Measurements from ENCODE around the gene XPNPEP1.

The XPNPEP1 gene

DNA sequence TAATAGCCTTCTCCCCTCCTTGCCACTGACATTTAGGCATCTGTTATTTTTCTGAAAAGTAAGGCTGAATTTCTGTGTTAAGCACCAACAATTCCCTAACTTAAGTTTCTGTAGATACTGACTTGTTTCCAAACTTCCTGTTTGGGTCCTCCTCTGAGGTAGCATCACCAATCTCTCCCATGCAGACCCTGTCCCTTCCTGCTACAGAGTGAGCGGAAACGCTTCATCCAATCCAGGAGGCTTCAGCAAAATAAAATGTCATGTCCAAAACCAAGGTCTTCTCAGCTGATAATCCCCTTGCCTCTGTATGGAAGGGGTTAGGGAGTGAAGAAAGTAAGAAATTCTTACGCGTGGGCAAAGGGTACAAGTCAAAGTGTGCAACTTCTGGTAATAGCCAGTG is 29.9 kb downstream of the XPNPEP1 start:
- DNase-seq (ENCODE audit: low read depth in 3 of 3) = no peak

GRCh38 chr10:109892931-109893330 is 30.4 kb downstream of the XPNPEP1 start:
- no peak for DNase-seq (ENCODE audit: low read depth in 3 of 3)

GRCh38 chr10:109892117-109892516 is 31.2 kb downstream of the XPNPEP1 start:
- DNase-seq (ENCODE audit: low read depth in 3 of 3) = no peak

DNA sequence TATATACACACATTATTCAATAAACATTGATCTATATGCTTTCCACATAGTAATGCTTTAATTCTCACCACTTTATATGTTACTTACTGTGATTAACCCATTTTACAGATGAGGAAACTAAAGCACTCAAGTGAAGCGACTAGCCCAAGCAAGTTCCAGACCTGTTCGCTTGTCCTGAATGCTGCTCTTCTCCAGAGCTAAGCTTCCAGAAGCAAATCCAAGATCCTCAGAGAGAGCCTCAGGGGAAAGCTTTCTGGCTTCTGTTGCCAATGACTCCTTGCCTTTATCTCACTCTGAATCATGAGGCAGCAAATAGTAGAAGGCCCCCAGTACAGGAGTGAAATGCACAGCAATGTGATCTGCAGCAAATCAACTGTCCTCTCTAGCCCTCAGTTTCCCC is 32.2 kb downstream of the XPNPEP1 start:
- DNase-seq (ENCODE audit: low read depth in 3 of 3) = no peak

GRCh38 chr10:109889867-109890266 is 33.4 kb downstream of the XPNPEP1 start:
- no peak for DNase-seq (ENCODE audit: low read depth in 3 of 3)

DNA sequence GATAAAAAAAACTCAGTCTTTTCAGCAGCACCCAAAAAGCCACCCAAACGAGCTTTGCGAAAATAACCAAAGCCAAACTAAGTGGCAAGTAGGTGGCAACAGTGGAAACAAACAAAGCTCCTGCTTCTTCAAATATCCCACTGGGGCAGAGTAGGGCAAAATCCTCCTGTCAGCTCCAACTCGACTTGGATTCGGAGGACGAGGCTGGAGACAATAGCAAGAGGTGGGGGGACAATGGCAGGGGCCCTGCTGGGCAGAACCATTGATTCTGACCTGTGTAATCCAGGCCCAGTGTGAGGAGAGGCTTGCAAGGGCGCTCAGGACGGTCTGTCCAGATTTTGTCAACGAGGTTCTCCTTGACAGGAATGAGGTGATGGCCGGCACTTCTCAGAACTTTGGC is 35.5 kb downstream of the XPNPEP1 start:
- no peak for DNase-seq (ENCODE audit: low read depth in 3 of 3)

DNA sequence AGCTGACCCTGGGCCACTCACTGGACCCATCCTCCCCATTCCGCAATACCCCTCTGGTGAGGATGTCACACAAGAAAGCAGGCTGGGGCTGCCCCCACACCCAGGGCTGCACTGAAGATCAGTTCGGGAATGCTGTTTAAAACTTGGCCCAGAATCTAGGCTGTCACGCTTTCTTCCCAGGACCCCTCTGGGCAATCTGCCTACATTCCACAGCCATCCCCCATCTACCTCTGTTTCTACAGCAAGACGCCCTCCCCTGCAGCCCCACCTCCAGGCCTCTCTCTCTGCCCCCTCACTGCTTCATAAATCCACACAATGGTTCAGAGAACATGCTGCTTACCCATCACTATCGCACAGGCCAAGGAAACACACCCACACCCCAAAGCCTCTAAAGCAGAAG is 36.1 kb downstream of the XPNPEP1 start:
- no peak for DNase-seq (ENCODE audit: low read depth in 3 of 3)

DNA sequence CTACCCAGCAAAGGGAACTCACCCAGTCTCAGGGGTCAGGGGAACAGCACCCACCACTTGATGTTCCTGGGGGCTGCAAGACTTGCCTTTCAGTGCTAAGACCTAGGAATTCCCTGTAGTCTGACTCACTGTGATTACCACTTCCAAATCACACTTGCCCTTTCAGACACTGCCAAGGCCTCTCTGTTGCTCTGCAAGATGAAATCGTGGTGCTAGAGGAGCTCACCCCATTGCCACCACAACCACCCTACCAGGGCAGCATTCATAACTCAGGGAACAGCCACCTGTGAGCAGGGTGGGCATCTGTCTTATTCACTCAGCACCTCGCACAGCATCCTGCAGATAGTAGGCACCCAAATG is 36.5 kb downstream of the XPNPEP1 start:
- DNase-seq (ENCODE audit: low read depth in 3 of 3) = no peak

GRCh38 chr10:109886037-109886780 is 37.1 kb downstream of the XPNPEP1 start:
- no peak for DNase-seq (ENCODE audit: low read depth in 3 of 3)

DNA sequence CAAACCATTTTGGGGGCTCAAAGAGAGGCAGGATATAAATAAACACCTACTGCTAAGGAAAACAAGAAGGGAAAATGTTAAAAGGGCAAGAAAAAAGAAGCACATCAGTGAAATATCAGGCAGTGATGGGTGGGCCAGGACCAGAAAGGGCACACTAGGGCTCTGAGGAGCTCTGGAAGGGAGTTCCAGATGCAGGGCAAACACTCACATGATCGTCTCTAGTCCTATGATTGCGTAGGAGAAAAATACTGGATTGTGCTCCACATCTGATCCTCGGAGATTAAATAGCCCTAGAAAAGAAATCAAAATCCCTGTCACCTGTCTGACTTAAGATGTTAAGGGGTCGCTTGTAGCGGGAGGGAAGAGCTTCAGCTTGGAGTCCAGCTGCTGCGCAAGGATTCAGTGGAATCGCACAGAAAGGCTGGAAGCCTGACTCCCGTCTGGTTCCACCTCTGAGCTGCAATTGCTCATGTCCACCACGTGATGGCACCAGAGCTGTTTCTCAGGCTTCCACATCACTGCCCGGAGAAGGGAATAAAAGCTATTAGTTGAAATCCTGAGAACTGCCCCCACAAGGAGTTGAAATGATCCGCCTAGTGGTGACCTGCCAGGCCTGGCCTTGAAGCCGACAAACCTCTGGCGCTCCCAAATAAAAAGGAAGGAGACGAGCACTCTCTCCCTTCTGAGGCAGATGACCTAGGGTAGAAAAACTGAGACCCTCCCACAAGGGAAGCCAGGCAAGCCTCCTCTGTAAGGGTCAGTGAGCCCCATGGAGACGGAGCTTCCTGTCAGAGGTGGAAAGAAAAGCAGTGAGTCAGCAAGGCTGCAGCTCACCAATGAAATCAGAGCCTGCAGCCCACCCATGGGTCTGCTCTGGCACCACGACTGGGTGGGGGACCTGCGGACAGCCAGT is 39.2 kb downstream of the XPNPEP1 start:
- DNase-seq (ENCODE audit: low read depth in 3 of 3) = peak; percentile 22 to 51 (median 46)

GRCh38 chr10:109882251-109883057 is 40.9 kb downstream of the XPNPEP1 start:
- DNase-seq (ENCODE audit: low read depth in 3 of 3) = no peak

DNA sequence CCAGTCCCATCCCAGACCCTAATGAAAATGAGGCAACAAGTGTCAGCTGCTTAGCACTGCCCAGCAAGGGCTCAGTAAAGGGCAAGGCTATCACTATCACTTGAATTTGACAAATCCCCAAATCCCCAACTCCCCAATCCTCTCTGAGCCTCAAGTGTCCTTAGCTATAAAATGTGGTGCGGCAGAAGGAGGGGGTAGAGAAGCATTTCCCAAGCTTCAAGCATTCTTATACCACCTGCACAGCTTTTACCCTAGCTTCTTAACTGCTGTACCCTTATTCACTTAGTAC is 41.6 kb downstream of the XPNPEP1 start:
- no peak for DNase-seq (ENCODE audit: low read depth in 3 of 3)

GRCh38 chr10:109880886-109881768 is 42.2 kb downstream of the XPNPEP1 start:
- no peak for DNase-seq (ENCODE audit: low read depth in 3 of 3)

GRCh38 chr10:109877546-109877945 is 45.8 kb downstream of the XPNPEP1 start:
- no peak for DNase-seq (ENCODE audit: low read depth in 3 of 3)

DNA sequence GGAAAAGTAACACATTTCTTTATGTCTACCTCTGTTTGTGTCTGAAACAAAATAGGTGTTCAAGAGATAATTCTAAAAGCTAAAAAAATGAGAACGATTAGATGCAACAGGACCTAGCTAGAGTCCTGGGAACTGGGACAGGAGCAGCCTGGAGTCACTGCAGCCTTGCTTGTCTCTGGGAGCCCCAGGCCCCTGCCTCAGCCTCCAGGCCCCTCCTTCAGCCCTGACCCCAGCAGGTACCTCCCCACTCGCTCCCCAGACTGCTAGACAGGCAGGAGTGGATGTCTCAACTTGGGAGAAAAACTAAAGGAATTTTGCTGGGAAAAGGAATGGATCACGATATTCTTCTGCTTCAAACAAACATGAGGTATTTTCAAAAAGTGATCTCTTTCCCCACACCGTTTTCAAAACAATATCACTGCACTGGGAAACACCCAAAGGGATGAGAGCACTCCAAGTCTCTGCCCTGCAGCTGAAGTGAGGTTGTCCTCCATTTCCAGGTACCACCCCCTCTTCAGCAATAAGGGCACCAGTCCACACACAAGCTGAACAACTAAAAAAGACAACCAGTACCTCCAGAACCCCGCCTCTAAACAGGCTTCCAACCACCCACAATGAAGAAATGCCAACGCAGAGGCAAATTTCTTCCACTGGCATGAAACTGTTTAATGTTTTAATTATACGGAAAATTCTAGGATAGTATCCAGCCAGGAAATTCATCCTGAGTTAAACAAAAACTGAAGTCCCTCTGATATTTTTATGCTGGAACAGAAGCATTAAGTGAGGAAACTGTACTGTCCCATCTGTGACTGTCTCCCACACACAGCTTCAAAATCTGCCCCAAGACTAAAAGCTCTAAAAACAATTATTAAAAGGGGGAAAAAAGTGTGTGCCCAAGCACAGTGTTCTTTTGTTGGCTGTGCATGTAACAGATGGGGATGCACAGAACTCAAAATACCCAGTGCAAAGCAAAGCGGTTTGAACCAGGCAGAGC is 47.2 kb downstream of the XPNPEP1 start:
- DNase-seq (ENCODE audit: low read depth in 3 of 3) = no peak

- DNase-seq (ENCODE audit: low read depth in 3 of 3) = no peak
These were observed 48.2 kb downstream of the XPNPEP1 start for GRCh38 chr10:109875151-109875568.

GRCh38 chr10:109871476-109871875 is 51.8 kb downstream of the XPNPEP1 start:
- DNase-seq (ENCODE audit: low read depth in 3 of 3) = no peak

DNA sequence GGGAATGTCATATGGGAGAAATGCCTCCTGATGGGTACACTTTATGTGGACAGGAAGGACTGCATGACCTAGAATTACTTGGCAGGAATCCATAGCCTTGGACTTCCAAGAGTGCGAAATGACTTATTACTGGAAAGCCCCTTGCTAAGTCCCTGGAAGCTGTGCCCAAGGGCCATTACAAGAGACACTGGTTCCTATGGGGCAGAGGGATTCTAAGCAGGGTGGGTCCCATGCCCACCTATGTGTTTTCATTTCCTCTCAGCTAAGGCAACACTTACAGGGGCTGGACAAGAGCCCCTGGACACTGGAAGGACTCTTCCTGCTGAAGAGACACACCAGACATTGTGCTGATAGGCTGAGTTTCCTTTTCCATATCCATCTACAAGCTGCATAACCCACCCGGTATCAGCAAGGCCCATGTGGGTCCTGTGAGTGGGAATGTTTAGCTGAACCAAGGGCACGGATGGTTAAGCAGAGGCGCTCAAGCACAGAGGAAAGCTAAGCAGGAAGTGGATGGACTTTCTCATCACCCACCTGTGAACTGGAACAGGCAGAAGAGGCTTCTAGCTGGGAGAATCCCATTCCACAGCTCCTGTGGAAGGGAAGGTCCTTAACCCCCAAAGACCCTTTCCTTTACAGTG is 56.2 kb downstream of the XPNPEP1 start:
- no peak for DNase-seq (ENCODE audit: low read depth in 3 of 3)

GRCh38 chr10:109866168-109866994 is 56.9 kb downstream of the XPNPEP1 start:
- DNase-seq (ENCODE audit: low read depth in 3 of 3) = no peak

All from stimulated activated CD4-positive, alpha-beta T cell treated with anti-CD3 and anti-CD28 coated beads, TNF-alpha, amount 100 ng/mL, for 24 hours (primary cell).